Dermis blood vessel endothelial cell (primary cell): ENCODE results near the gene GPT2. TPM values are rescaled to one million over a fixed set of nuclear protein-coding genes. Genes with fewer than 3 reads are reported as not detected.

Experiments used
- DNase-seq: peaks from one replicate; pipeline ENCODE4 v3.0.0; 2010
- total RNA-seq: library from RNA; depleted of rRNA; stranded (reverse); fragments of >200 nt; gene quantifications from 2 replicates; pipeline ENCODE4 v1.2.3, GENCODE V29; 2014

The GPT2 gene
- total RNA-seq, result 8.2 and 10.4 TPM in 2 replicates

GRCh38 chr16:46883690-46884512 is at the start of gene GPT2:
TSS of gene GPT2 (plus strand) at chr16:46884362. CDS start at chr16:46884716, 354 bp downstream.
- DNase-seq, result peak; percentile 97

GRCh38 chr16:46836534-46837530 is 47.3 kb upstream of the GPT2 start:
- DNase-seq, result no peak

GRCh38 chr16:46839986-46840443 is 44.1 kb upstream of the GPT2 start:
- DNase-seq, result no peak

- DNase-seq, result no peak
These were observed 41.8 kb upstream of the GPT2 start for GRCh38 chr16:46842192-46842895.

- DNase-seq, result peak; percentile 19
These were observed 40.1 kb upstream of the GPT2 start for GRCh38 chr16:46843898-46844642.

GRCh38 chr16:46844771-46845170 is 39.4 kb upstream of the GPT2 start:
- DNase-seq, result no peak

- no peak for DNase-seq
These were observed 38.2 kb upstream of the GPT2 start for GRCh38 chr16:46845952-46846351.

GRCh38 chr16:46848768-46849764 is 35.1 kb upstream of the GPT2 start:
- DNase-seq, result no peak

GRCh38 chr16:46850619-46851555 is 33.3 kb upstream of the GPT2 start:
- DNase-seq, result no peak

- no peak for DNase-seq
These were observed 32.0 kb upstream of the GPT2 start for GRCh38 chr16:46852130-46852529.

- peak; percentile 85 for DNase-seq
These were observed 30.3 kb upstream of the GPT2 start for GRCh38 chr16:46853713-46854443.

GRCh38 chr16:46854846-46855245 is 29.3 kb upstream of the GPT2 start:
- DNase-seq, result no peak

- no peak for DNase-seq
These were observed 28.8 kb upstream of the GPT2 start for GRCh38 chr16:46855389-46855788.

- DNase-seq, result peak; percentile 56
These were observed 26.7 kb upstream of the GPT2 start for GRCh38 chr16:46857368-46857945.

- no peak for DNase-seq
These were observed 26.0 kb upstream of the GPT2 start for GRCh38 chr16:46858151-46858550.

- peak; percentile 84 for DNase-seq
These were observed 24.4 kb upstream of the GPT2 start for GRCh38 chr16:46859719-46860152.

- DNase-seq, result no peak
These were observed 21.4 kb upstream of the GPT2 start for GRCh38 chr16:46862555-46863447.
